A549 (cell line): ENCODE data around the gene FGG. TPM values are rescaled to one million over a fixed set of nuclear protein-coding genes. Genes with fewer than 3 reads are reported as not detected.

Experiments
- ATAC-seq, 2 experiments: fragments of 200-7000 bp in 1 of 2; fragments of >200 bp in 1 of 2; cut with Nextera tagmentation in 1 of 2; cut with Tn5 transposase in 1 of 2; 3 replicates each; pipeline versions ENCODE4 v1.8.0 to v1.9.1; 2018 to 2020; ENCODE audit warnings: mild to moderate bottlenecking in 1 of 2, moderate library complexity in 1 of 2
- CTCF ChIA-PET: fragments of 300-600 bp; sonication (Branson Sonifier 250); formaldehyde crosslinking; extraction: SDS; loops from one replicate; lab custom pipeline; 2021; ENCODE audit warnings: antibody characterized with exemption, inconsistent platforms; lab: Yijun Ruan, JAX
- POLR2A ChIA-PET: fragments of 350-600 bp; formaldehyde crosslinking; extraction: SDS; loops from one replicate; lab custom pipeline; 2021; ENCODE audit warnings: antibody characterized with exemption, inconsistent platforms; lab: Yijun Ruan, JAX
- DNase-seq, 2 experiments: peaks; one replicate each; pipeline versions ENCODE4 v3.0.0 to v3.0.0-alpha.2; 2011 to 2016; ENCODE audit warnings: low read depth in 1 of 2, low spot score in 1 of 2
- FAIRE-seq: peaks from 2 replicates; lab custom pipeline; 2011; peaks lifted over from hg19 to GRCh38; lab: Jason Lieb, UNC
- H3K27ac ChIP-seq, 2 experiments: fragments of >200 bp; sonication (Bioruptor Twin); formaldehyde crosslinking; 3 replicates each; pipeline ENCODE4 v1.5.1; 2016 to 2017
- H3K4me1 ChIP-seq: fragments of >200 bp; sonication (Bioruptor Twin); formaldehyde crosslinking; 3 replicates; pipeline ENCODE4 v1.6.1; 2016
- H3K4me2 ChIP-seq: fragments of >200 bp; sonication (Bioruptor Twin); formaldehyde crosslinking; 3 replicates; pipeline ENCODE4 v1.6.1; 2016
- H3K4me3 ChIP-seq: fragments of >200 bp; sonication (Bioruptor Twin); formaldehyde crosslinking; 3 replicates; pipeline ENCODE4 v1.5.1; 2016
- H3K9me3 ChIP-seq: fragments of >200 bp; sonication (Bioruptor Twin); formaldehyde crosslinking; 3 replicates; pipeline ENCODE4 v1.6.1; 2016
- CBX8 ChIP-seq: fragments of 200-600 bp; sonication (generic); IDR thresholded peaks from 2 replicates; pipeline ENCODE4 v1.6.1; 2016
- CHD2 ChIP-seq: fragments of 150-350 bp; IDR thresholded peaks from 2 replicates; pipeline ENCODE4 v1.6.1; 2014; ENCODE audit warnings: low read length; ENCODE audit not compliant: partially characterized antibody
- CHD4 ChIP-seq: fragments of 200-600 bp; sonication (generic); IDR thresholded peaks from 2 replicates; pipeline ENCODE4 v1.6.1; 2016; ENCODE audit warnings: antibody characterized with exemption, mild to moderate bottlenecking, borderline replicate concordance
- EHF ChIP-seq: fragments of 250-450 bp; sonication (Bioruptor Pico); IDR thresholded peaks from 2 replicates; pipeline ENCODE4 v1.5.0; 2020; ENCODE audit warnings: mild to moderate bottlenecking
- EP300 ChIP-seq, 2 experiments: fragments of >200 bp; sonication (Bioruptor Twin); formaldehyde crosslinking; IDR thresholded peaks; 2 replicates in 1 of 2; 3 replicates in 1 of 2; pipeline ENCODE4 v1.6.1; 2016 to 2017
- FOXS1 ChIP-seq: fragments of 250-450 bp; sonication (Bioruptor Pico); IDR thresholded peaks from 2 replicates; pipeline ENCODE4 v1.5.0; 2020; ENCODE audit warnings: mild to moderate bottlenecking, moderate library complexity
- HEYL ChIP-seq: fragments of 250-450 bp; sonication (Bioruptor Pico); IDR thresholded peaks from 2 replicates; pipeline ENCODE4 v1.8.0; 2021; ENCODE audit warnings: mild to moderate bottlenecking, moderate library complexity
- HOXA7 ChIP-seq: fragments of 250-450 bp; sonication (Bioruptor Pico); IDR thresholded peaks from 2 replicates; pipeline ENCODE4 v1.5.0; 2020; ENCODE audit warnings: mild to moderate bottlenecking, moderate library complexity
- JUN ChIP-seq, 2 experiments: fragments of >200 bp; sonication (Bioruptor Twin); formaldehyde crosslinking; IDR thresholded peaks; 2 replicates in 1 of 2; 3 replicates in 1 of 2; pipeline ENCODE4 v1.6.1; 2016 to 2017
- KDM5A ChIP-seq: fragments of 200-600 bp; sonication (generic); IDR thresholded peaks from 2 replicates; pipeline ENCODE4 v1.6.1; 2016; ENCODE audit warnings: antibody characterized with exemption, mild to moderate bottlenecking
- PHF8 ChIP-seq: fragments of 200-600 bp; sonication (generic); IDR thresholded peaks from 2 replicates; pipeline ENCODE4 v1.6.1; 2016; ENCODE audit warnings: low read depth, mild to moderate bottlenecking, antibody characterized with exemption, moderate library complexity, borderline replicate concordance
- POLR2A ChIP-seq: IDR thresholded peaks from 2 replicates; pipeline ENCODE4 v1.6.1; 2012; ENCODE audit warnings: mild to moderate bottlenecking, low read length
- POLR2AphosphoS2 ChIP-seq: conservative IDR thresholded peaks from 2 replicates; pipeline ENCODE4 v1.6.1; 2012; ENCODE audit warnings: low read length, improper control_type of control experiment, inconsistent platforms
- RCOR1 ChIP-seq: fragments of 150-350 bp; IDR thresholded peaks from 2 replicates; pipeline ENCODE4 v1.6.1; 2014; ENCODE audit warnings: antibody characterized with exemption, low read length, low read depth
- TFCP2L1 ChIP-seq: fragments of 250-450 bp; sonication (Bioruptor Pico); IDR thresholded peaks from 2 replicates; pipeline ENCODE4 v1.5.0; 2021; ENCODE audit warnings: mild to moderate bottlenecking
- TP53 ChIP-seq: fragments of 250-450 bp; sonication (Bioruptor Pico); IDR thresholded peaks from 2 replicates; pipeline ENCODE4 v1.5.0; 2021; ENCODE audit warnings: mild to moderate bottlenecking, moderate library complexity
- WGBS: methylation state at CpG from one replicate; pipeline ENCODE4 v1.1.6; 2017; ENCODE audit errors: missing lambda C conversion rate; 5-methylcytosine and 5-hydroxymethylcytosine counted together
- polyA plus RNA-seq, 4 experiments: library from polyadenylated mRNA; depleted of rRNA in 3 of 4; stranded (reverse); fragments of >200 nt; fragmentation: RNase III in 1 of 4; extraction: RNeasy Plus Mini Kit Qiagen cat#74134 plus additional on column Dnase treatment in 1 of 4; gene quantifications; 2 replicates in 3 of 4; 3 replicates in 1 of 4; pipeline ENCODE4 v1.2.3, GENCODE V29; 2011 to 2017
- TF ChIP-seq, protein P1 (sequence below): fragments of >200 bp; sonication (Bioruptor Twin); formaldehyde crosslinking; IDR thresholded peaks from 2 replicates; pipeline ENCODE4 v1.6.1; 2016
- TF ChIP-seq, protein P2 (sequence below): fragments of 250-450 bp; sonication (Bioruptor Pico); IDR thresholded peaks from 2 replicates; pipeline ENCODE4 v1.5.0; 2020; ENCODE audit warnings: low read depth, mild to moderate bottlenecking, moderate library complexity
- TF ChIP-seq, protein P3 (sequence below): IDR thresholded peaks from 2 replicates; pipeline ENCODE4 v1.6.1; 2012
- TF ChIP-seq, protein P4 (sequence below): fragments of 450-650 bp; IDR thresholded peaks from 2 replicates; pipeline ENCODE4 v1.6.1; 2014; ENCODE audit warnings: antibody characterized with exemption

The FGG gene
- polyA plus RNA-seq, 2 of the 4 experiments (the other 2 are of a cell fraction) = 4.8 to 132 TPM

DNA sequence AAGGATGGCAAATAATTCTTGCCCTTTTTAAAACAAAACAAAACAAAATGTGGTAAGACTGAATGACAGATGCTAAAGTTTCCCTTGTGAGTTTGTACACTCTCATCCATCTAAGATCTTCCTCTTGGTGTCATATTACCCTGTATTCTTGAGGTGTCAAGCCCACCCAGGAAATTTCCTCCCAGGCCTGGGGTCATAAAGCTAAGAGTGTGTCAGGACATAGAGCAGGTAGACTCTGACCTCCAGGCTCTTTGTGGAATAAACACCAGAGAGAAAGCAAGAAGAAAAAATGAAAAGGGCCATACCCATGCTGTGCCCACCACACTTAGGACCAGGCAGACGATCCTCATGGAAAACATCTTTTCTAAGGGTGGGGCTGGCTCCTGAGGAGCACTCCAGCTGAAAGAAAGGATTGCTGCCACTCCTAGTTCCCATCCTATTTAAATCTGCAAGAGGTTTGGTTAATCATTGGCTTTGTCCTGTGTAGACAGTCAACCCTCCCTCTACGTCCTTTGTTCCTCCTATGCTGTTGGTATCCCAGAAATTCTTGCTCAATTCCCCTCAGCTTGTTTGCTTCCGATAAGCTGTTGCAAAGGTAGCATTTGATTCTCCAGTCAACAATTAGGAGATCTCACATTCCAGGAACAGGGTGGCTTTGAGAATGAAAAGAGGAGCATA is 22.0 kb downstream of the FGG start, which contains the start of gene FGA (continued):
- TF ChIP-seq, protein P1, sequence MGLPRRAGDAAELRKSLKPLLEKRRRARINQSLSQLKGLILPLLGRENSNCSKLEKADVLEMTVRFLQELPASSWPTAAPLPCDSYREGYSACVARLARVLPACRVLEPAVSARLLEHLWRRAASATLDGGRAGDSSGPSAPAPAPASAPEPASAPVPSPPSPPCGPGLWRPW = 0 out of 2 replicates have a peak, but pooled peaks have one; percentile 33
- TF ChIP-seq, all 56 proteins: peak for 7

DNA sequence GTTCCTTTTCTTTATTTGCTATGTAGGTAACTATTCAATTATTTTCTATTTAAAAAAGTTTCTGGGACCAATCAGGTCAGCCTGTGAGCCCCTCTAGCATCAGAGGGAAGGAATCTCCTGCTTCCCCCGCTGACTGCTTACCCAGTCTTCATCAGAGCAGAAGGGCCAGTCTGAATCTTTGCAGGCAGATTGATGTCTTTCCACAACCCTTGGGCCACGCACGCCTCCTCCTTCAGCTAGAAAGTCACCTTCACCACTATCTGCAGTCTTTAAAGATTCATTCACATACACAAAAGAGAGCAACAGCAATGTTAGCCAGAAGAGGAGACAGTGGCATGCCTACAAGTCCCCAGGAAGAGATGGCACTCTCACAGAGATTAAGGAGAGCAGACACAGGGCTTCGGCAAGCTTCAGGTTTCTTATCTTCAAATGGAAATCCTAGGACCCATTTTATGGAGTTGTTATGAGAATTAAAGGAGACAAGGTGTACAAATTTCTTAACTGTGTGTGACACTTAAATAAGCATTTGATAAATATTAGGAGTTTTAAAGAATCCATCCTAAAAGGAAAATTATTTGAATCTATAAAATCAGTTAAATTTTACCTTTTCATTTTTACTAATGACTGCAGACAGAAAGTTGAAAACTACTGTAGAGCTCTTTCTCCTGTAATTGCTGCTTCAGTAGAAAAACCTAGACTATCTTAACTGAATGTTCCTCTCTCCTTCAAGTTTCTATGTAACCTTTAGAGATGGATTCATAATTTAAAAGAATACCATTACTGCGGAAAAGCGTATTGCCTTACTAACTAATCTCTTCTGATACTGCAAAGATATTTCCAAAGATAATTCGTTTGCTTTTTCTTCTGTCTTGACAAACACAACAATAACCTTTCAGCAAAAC is 22.9 kb downstream of the FGG start:
- TF ChIP-seq TP53 (CRISPR knock-in tag) (no peak), RCOR1 (no peak), POLR2AphosphoS2 (no peak), HOXA7 (CRISPR knock-in tag) (no peak), CHD2 (no peak)
- TF ChIP-seq, protein P2, sequence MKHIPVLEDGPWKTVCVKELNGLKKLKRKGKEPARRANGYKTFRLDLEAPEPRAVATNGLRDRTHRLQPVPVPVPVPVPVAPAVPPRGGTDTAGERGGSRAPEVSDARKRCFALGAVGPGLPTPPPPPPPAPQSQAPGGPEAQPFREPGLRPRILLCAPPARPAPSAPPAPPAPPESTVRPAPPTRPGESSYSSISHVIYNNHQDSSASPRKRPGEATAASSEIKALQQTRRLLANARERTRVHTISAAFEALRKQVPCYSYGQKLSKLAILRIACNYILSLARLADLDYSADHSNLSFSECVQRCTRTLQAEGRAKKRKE (CRISPR knock-in tag) = no peak
- no peak for FAIRE-seq
- WGBS = 21% methylated on average over 7 of the region's 7 CpGs
- H3K27ac ChIP-seq = peak overlapping the region; percentile 87 to 90
- POLR2A ChIA-PET = no interaction called here
- H3K4me2 ChIP-seq = peak overlapping the region; percentile 88
- H3K4me1 ChIP-seq = peaks cover 44% of the 10 kb centered on the region
- peak in 1 of 2 experiments; percentile 23; a peak in 1 of 6 replicates for ATAC-seq
- 0 out of 3 replicates have a peak, but pooled peaks cover 6% of the 10 kb centered on the region for H3K9me3 ChIP-seq
- no peak for DNase-seq
- CTCF ChIA-PET = no interaction called here
- peak overlapping the region; percentile 43 for H3K4me3 ChIP-seq

DNA sequence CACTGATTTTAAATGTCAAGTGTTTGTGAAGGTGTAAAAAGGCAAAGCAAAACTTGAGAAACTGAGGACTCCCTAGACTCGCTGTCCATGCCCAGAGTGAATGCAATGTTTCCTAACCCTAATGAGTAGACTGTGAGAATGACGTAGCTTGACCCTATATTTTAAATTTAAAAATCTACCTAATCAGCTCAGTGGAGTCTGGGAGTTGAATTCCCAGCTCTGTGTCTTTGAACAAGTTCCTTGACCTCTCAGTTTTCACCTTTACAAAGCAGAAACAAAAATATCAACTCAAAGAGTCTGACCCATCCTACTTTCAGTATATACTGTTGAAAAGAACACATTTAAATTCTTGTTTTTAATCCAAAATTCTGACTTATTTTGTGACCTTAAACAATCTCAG is 24.3 kb downstream of the FGG start:
- CTCF ChIA-PET = interaction anchor here (1.0 to 1.6 kb wide), 3 partner anchors 26 to 30 kb away, joined by 4 to 5 read pairs (median 5); partner anchors contain the start of gene FGB
- TF ChIP-seq EHF (CRISPR knock-in tag) (no peak), EP300 (IDR thresholded peaks at IDR 0.05) (no peak), KDM5A (no peak), JUN (IDR thresholded peaks at IDR 0.05) (no peak), FOXS1 (CRISPR knock-in tag) (no peak), PHF8 (no peak), HEYL (CRISPR knock-in tag) (no peak), CBX8 (no peak), POLR2A (no peak), CHD4 (no peak), TFCP2L1 (no peak), POLR2AphosphoS2 (no peak)
- TF ChIP-seq, protein P3, sequence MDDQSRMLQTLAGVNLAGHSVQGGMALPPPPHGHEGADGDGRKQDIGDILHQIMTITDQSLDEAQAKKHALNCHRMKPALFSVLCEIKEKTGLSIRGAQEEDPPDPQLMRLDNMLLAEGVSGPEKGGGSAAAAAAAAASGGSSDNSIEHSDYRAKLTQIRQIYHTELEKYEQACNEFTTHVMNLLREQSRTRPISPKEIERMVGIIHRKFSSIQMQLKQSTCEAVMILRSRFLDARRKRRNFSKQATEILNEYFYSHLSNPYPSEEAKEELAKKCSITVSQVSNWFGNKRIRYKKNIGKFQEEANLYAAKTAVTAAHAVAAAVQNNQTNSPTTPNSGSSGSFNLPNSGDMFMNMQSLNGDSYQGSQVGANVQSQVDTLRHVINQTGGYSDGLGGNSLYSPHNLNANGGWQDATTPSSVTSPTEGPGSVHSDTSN = no peak
- TF ChIP-seq, protein P4, sequence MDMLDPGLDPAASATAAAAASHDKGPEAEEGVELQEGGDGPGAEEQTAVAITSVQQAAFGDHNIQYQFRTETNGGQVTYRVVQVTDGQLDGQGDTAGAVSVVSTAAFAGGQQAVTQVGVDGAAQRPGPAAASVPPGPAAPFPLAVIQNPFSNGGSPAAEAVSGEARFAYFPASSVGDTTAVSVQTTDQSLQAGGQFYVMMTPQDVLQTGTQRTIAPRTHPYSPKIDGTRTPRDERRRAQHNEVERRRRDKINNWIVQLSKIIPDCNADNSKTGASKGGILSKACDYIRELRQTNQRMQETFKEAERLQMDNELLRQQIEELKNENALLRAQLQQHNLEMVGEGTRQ = no peak
- POLR2A ChIA-PET = no interaction called here
- DNase-seq (no peak), ATAC-seq (no peak), FAIRE-seq (no peak)
- 95% methylated on average over 2 of the region's 2 CpGs for WGBS
- peak overlapping the region; percentile 88 for H3K4me2 ChIP-seq
- H3K9me3 ChIP-seq = 0 out of 3 replicates have a peak, but pooled peaks cover 6% of the 10 kb centered on the region
- H3K4me3 ChIP-seq = peak overlapping the region; percentile 43; the same call in 1 of the 3 replicates
- H3K4me1 ChIP-seq = peaks cover 35% of the 10 kb centered on the region
- H3K27ac ChIP-seq = no peak overlapping the region; a peak in 1 of 6 replicates
